ENCODE measurements around the gene TNFSF9. TPM values are rescaled to one million over a fixed set of nuclear protein-coding genes. Genes with fewer than 3 reads are reported as not detected.

The TNFSF9 gene
- total RNA-seq, 4 donors from 2014 or later, result 0.53 to 0.95 TPM; not detected in 2

DNA sequence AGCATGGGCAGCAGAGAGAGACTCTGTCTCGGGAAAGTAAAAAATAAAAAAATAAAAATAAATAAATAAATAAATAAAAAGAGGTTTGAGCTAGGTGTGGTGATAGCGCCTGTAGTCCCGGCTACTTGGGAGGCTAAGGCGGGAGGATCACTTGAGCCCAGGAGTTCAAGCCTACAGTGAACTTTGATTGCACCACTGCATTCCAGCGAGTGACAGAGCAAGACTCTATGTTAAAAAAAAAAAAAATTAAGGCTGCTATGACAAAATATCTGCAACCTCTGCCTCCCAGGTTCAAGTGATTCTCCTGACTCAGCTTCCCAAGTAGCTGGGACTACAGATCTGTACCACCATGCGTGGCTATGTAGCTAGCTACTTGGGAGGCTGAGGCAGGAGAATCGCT, 46.0 kb upstream of the TNFSF9 start:
- Histone ChIP-seq H3K4me1 (peaks cover 0 to 10% (median 0%) of the 10 kb centered on the region in 4 donors), H3K4me3 (no peak overlapping the region), H3K36me3 (no peaks in the 10 kb centered on the region), H3K9me3 (no peaks in the 10 kb centered on the region), H3K27me3 (no peaks in the 10 kb centered on the region), H3K27ac (no peak overlapping the region)
- no peak for TF ChIP-seq POLR2A (IDR thresholded peaks at IDR 0.05)
- TF ChIP-seq, protein P1, sequence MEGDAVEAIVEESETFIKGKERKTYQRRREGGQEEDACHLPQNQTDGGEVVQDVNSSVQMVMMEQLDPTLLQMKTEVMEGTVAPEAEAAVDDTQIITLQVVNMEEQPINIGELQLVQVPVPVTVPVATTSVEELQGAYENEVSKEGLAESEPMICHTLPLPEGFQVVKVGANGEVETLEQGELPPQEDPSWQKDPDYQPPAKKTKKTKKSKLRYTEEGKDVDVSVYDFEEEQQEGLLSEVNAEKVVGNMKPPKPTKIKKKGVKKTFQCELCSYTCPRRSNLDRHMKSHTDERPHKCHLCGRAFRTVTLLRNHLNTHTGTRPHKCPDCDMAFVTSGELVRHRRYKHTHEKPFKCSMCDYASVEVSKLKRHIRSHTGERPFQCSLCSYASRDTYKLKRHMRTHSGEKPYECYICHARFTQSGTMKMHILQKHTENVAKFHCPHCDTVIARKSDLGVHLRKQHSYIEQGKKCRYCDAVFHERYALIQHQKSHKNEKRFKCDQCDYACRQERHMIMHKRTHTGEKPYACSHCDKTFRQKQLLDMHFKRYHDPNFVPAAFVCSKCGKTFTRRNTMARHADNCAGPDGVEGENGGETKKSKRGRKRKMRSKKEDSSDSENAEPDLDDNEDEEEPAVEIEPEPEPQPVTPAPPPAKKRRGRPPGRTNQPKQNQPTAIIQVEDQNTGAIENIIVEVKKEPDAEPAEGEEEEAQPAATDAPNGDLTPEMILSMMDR (IDR thresholded peaks at IDR 0.05), result no peak
- no peak for DNase-seq

DNA sequence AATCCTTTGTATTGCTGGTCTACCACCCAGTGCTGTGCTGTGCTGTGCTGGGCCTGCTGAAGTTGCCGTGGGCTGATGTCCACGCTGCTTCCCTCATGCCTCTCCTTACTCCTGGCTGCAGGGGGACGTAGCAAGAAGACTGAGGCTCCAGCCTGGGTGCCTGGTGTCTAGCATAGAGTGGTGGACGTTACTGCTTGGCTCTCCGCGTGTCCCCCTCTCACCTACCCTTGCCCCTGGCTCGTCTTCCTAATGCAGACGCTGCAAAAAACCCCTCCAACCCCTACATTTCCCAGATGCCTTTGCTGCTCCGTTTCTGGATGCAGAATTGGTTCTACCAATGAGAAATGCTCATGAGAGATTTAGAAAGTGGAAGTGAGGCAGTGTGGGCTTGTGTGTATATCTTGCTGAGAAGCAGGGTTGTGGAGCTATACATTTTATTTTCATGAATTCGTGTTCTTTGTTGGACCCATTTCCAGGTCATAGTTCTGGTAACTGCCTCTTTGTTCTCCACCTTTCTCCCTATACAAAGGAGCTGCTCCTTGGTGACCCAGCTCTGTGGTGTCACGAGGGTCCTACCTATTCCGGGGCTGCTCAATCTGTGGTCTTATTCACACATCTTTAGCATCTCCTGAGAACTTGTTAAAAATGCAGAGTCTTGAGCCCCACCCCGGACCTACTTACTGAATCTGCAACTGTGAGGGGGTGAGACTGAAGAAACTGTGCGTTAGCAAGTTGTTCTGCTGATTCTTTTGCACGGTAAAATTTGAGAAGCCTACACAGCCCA, 41.4 kb upstream of the TNFSF9 start:
- Histone ChIP-seq H3K36me3 (no peaks in the 10 kb centered on the region), H3K27me3 (no peaks in the 10 kb centered on the region), H3K27ac (peak overlapping the region in 2 of 4 donors; percentile 46 to 63), H3K9me3 (no peaks in the 10 kb centered on the region), H3K4me3 (peak overlapping the region in 2 of 4 donors; percentile 21 to 30), H3K4me1 (no peaks in the 10 kb centered on the region)
- TF ChIP-seq, protein P1 (IDR thresholded peaks at IDR 0.05), result no peak
- no peak for TF ChIP-seq POLR2A (IDR thresholded peaks at IDR 0.05)
- no peak for DNase-seq

DNA sequence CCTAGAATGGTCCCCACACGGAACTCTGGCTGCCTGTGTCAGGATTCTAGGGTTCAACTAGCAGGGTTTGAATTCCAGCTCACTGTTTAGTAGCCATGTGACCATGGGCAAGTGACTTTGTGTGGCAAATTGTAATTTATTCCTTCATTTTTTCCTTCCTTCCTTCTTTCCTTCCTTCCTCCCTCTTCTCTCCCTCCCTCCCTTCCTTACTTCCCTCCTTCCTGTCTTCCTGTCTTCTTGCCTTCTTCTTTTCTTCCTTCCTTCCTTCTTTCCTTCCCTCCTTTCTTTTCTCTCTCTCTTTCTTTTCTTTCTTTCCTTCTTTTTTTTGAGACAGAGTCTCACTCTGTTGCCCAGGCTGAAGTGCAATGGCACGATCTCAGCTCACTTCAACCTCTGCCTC, 40.7 kb upstream of the TNFSF9 start:
- Histone ChIP-seq H3K4me3 (peak overlapping the region in 1 of 4 donors; percentile 30), H3K9me3 (no peaks in the 10 kb centered on the region), H3K36me3 (no peaks in the 10 kb centered on the region), H3K4me1 (no peaks in the 10 kb centered on the region), H3K27ac (peak overlapping the region in 2 of 4 donors; percentile 46 to 63), H3K27me3 (no peaks in the 10 kb centered on the region)
- DNase-seq, result no peak
- no peak for TF ChIP-seq POLR2A (IDR thresholded peaks at IDR 0.05)
- TF ChIP-seq, protein P1 (IDR thresholded peaks at IDR 0.05), result no peak

DNA sequence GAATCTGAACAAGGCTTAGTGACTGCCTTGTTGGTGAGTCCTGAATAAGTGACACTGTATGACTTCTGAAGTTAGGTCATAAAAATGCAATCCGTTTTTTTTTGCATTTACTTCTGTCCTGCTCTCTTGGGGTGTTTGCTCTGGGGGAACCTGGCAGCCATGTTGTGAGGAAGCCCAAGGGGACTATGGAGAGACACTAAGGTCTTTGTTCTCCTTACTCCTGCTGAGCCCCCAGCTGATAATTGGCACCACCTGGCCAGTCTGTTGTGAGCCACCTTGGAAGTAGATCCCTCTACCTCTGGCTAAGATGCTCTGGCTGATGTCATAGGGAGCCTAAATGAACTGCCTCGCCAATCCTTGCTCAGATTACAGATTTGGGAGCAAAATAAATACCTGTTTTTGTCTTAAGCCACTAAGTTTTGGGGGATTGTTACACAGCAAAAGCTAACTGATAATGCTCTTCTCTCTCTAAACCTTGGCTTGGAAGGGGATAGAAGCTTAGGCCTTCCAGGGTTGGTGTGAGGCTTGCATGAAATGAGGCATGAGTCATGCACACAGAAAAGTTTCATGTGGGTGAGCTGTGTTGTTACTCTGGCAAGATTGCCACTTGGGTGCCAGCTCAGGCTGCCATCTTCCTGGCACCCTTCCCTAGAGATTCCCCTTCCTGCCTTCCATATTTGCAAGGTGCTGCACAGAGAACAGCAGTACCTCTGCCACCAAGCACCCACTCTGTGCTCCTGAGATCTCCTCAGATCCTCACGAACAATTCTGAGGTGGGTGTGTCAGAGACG, 38.8 kb upstream of the TNFSF9 start:
- DNase-seq, result no peak
- Histone ChIP-seq H3K36me3 (no peaks in the 10 kb centered on the region), H3K9me3 (no peaks in the 10 kb centered on the region), H3K27me3 (no peaks in the 10 kb centered on the region), H3K4me1 (no peaks in the 10 kb centered on the region), H3K4me3 (no peak overlapping the region), H3K27ac (no peak overlapping the region)
- no peak for TF ChIP-seq POLR2A (IDR thresholded peaks at IDR 0.05)
- TF ChIP-seq, protein P1 (IDR thresholded peaks at IDR 0.05), result no peak

DNA sequence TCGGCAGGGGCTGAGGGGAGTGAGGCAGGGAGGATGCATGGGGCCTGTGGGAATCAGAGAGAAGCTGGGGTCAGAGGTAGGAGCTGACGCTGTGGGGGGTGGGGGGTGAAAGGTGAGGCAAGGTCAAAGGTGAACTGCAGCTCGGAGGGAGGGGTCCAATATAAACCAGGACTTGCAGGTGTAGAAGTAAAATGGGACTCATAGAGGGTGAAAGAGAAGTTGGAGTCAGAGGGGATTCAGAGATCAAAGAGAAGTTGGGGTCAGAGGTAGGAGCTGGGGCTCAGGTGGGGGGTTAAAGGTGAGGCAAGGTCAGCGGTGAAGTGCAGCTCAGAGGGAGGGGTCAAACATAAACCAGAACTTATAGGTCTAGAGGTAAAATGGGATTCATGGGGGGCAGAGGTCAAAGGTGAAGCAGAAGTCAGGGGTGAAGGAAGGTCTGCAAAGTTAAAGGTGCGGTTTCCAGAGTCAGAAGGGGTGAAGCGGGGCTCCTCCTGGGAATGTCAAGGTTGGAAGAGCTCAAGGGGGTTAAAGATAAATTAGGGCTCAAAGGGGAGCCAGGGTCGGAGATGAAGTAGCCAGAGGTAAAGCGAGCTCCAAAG, 36.3 kb upstream of the TNFSF9 start:
- TF ChIP-seq, protein P1 (IDR thresholded peaks at IDR 0.05), result no peak
- TF ChIP-seq POLR2A (IDR thresholded peaks at IDR 0.05), result no peak
- no peaks in the 10 kb centered on the region for H3K27me3 ChIP-seq
- no peaks in the 10 kb centered on the region for H3K9me3 ChIP-seq
- no peak overlapping the region for H3K27ac ChIP-seq
- H3K36me3 ChIP-seq, result no peaks in the 10 kb centered on the region
- no peaks in the 10 kb centered on the region for H3K4me1 ChIP-seq
- DNase-seq, result no peak
- H3K4me3 ChIP-seq, result no peak overlapping the region

All from Peyer's patch (tissue), 4 donors.